Daoy (cell line): Measurements from ENCODE around the gene TLE2. TPM values are rescaled to one million over a fixed set of nuclear protein-coding genes. Genes with fewer than 3 reads are reported as not detected.
A peak's percentile ranks its signal among the peaks of the same experiment; 100 is the strongest.
"Not testable (repeated sequence)": the region's sequence is repeated elsewhere in the genome, so short reads cannot be mapped to it uniquely, and the experiment has no call there.

ENCODE experiments used
- DNase-seq: peaks from one replicate; pipeline ENCODE4 v3.0.0-alpha.2; 2015; ENCODE audit warnings: low read depth
- total RNA-seq: library from RNA; depleted of rRNA; stranded (reverse); fragments of >200 nt; shearing (Covaris generic); gene quantifications from 2 replicates; pipeline ENCODE4 v1.2.3, GENCODE V29; 2014

Gene TLE2
- total RNA-seq, 1 experiment from 2014 or later = 1.5 TPM

- not testable (repeated sequence) for DNase-seq
These were observed 8.0 kb upstream of the TLE2 start for GRCh38 chr19:3036977-3037544.

GRCh38 chr19:3036119-3036976, 7.3 kb upstream of the TLE2 start:
- peak; percentile 94 for DNase-seq

GRCh38 chr19:3035542-3036118, 6.5 kb upstream of the TLE2 start:
- peak; percentile 100 for DNase-seq

- DNase-seq = peak; percentile 67
These were observed 5.8 kb upstream of the TLE2 start for GRCh38 chr19:3034656-3035541.

GRCh38 chr19:3034406-3034655, 5.3 kb upstream of the TLE2 start:
- no peak for DNase-seq

GRCh38 chr19:3033595-3034405, 4.7 kb upstream of the TLE2 start:
- no peak for DNase-seq

GRCh38 chr19:3031607-3031867, 2.5 kb upstream of the TLE2 start:
- no peak for DNase-seq

- no peak for DNase-seq
These were observed 595 bp downstream of the TLE2 start for GRCh38 chr19:3028305-3029064.

GRCh38 chr19:3027981-3028304, 1.1 kb downstream of the TLE2 start:
- no peak for DNase-seq

- DNase-seq = no peak
These were observed 1.8 kb downstream of the TLE2 start for GRCh38 chr19:3027292-3027691.

GRCh38 chr19:3026768-3027167, 2.3 kb downstream of the TLE2 start:
- DNase-seq = no peak

GRCh38 chr19:3025549-3025886, 3.6 kb downstream of the TLE2 start:
- DNase-seq = no peak

- DNase-seq = no peak
These were observed 4.1 kb downstream of the TLE2 start for GRCh38 chr19:3024870-3025548.

- no peak for DNase-seq
These were observed 4.6 kb downstream of the TLE2 start for GRCh38 chr19:3024509-3024869.

GRCh38 chr19:3020321-3020960, 8.6 kb downstream of the TLE2 start:
- no peak for DNase-seq

GRCh38 chr19:3019211-3019854, 9.7 kb downstream of the TLE2 start:
- no peak for DNase-seq

- DNase-seq = no peak
These were observed 11.2 kb downstream of the TLE2 start for GRCh38 chr19:3017923-3018322.

- no peak for DNase-seq
These were observed 13.7 kb downstream of the TLE2 start for GRCh38 chr19:3015126-3016057.

GRCh38 chr19:3014135-3014534, 14.9 kb downstream of the TLE2 start:
- DNase-seq = no peak
